HCEC 1CT (cell line): ENCODE measurements around the gene FBRSL1.
A peak's percentile ranks its signal among the peaks of the same experiment; 100 is the strongest.

ENCODE experiments used
- DNase-seq: peaks from one replicate; pipeline ENCODE4 v3.0.0-alpha.2; 2017

Gene FBRSL1

GRCh38 chr12:132560614-132561426 lies 70.9 kb downstream of the FBRSL1 start:
- peak; percentile 34 for DNase-seq
